Ammon's horn (tissue), 1 donor: ENCODE results near the gene SP110.
"Not testable (repeated sequence)": the region's sequence is repeated elsewhere in the genome, so short reads cannot be mapped to it uniquely, and the experiment has no call there.

Source experiments
- DNase-seq: peaks from one replicate; pipeline ENCODE4 v3.0.0-alpha.2; 2016; ENCODE audit warnings: low spot score

Gene SP110

DNA sequence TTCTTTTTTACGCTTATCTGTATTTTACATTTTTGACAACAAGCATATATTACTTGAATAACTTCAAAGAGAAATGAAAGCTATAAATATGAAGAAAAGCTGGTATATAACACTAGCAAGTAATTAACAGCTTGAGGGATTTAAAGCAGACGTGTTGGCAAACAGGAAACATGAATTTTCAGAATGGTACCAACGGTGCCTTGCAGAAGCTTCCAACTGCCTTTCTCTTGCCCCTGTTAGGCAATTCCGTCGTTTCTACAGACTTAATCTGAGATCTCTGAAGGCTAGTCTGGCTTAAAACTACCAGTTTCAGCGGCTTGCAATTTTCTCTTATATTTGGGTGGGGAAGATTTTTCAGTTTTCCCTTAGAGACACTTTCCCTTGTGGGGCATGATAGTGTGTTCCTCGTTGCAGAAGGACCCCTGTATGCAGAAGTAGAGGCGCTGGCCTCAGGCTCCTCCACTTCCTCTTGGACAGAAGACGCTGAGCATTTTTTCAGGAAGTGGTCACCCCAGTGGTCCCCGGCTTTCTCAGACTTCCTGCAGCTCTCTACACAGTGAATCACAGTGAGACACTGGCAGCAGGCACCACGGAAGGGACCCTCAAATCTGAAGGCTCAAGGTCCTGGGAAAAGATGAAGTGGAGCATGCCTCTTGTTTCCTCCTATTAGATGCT, 94.9 kb downstream of the SP110 start:
- peak; percentile 59 for DNase-seq

DNA sequence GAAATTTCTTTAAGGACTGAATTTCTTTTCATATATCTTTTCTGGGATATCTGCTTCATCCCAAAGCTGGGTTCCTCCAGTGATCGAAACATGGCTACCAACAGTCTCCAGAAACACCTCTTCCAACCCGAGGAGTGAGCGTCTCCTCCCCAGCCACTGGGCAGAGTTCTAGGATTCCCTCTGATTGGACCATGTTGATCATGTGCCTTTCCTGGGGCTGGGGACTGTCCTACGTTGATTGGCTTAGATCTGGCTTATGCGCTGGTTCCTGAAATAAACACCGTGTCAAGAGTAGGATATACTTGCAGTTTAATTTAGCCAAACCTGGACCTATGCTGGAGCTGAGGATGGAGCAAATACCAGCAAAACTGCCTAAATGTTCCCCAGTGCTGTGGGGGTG, 95.5 kb downstream of the SP110 start:
- DNase-seq, result no peak

DNA sequence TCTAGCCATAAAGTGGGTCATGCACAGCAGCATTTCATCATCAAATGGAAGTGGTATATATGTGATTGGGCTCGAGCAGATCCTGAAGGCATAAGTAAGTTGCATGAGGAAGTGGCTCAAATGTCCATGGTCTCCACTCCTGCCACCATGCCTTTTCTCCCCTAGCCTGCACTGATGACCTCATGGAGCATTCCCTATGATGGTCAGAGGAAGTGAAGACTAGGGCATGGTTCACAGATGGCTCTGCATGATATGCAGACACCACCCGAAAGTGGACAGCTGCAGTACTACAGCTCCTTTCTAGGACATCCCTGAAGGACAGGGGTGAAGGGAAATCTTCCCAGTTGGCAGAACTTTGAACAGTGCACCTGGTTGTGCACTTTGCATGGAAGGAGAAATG, 99.4 kb downstream of the SP110 start:
- not testable (repeated sequence) for DNase-seq

GRCh38 chr2:230119827-230120226, 100.0 kb downstream of the SP110 start:
- not testable (repeated sequence) for DNase-seq
